Suprapubic skin (tissue), 4 donors: ENCODE measurements around the gene WDFY1. TPM values are rescaled to one million over a fixed set of nuclear protein-coding genes. Genes with fewer than 3 reads are reported as not detected.

Source experiments
- DNase-seq, 2 donors: peaks; one replicate each; pipeline ENCODE4 v3.0.0-alpha.2; 2019; ENCODE audit warnings: low spot score in 2 of 2
- H3K27ac ChIP-seq: fragments of 200-600 bp; sonication (generic); one replicate; pipeline ENCODE4 v1.5.1; 2019
- H3K27me3 ChIP-seq: fragments of 200-600 bp; sonication (generic); one replicate; pipeline ENCODE4 v1.5.1; 2019
- H3K36me3 ChIP-seq: fragments of 200-600 bp; sonication (generic); one replicate; pipeline ENCODE4 v1.5.1; 2019
- H3K4me1 ChIP-seq: fragments of 200-600 bp; sonication (generic); one replicate; pipeline ENCODE4 v1.5.1; 2019
- H3K4me3 ChIP-seq: fragments of 200-600 bp; sonication (generic); one replicate; pipeline ENCODE4 v1.5.1; 2019; ENCODE audit warnings: mild to moderate bottlenecking
- H3K9me3 ChIP-seq: fragments of 200-600 bp; sonication (generic); one replicate; pipeline ENCODE4 v1.5.1; 2019
- CTCF ChIP-seq, 2 donors: fragments of 200-600 bp in 1 of 2; fragments of 450-650 bp in 1 of 2; sonication (generic) in 1 of 2; IDR thresholded peaks; one replicate each; pipeline ENCODE4 v1.5.1; 2016 to 2019; ENCODE audit warnings: antibody characterized with exemption in 2 of 2, mild to moderate bottlenecking in 1 of 2, moderate library complexity in 1 of 2
- EP300 ChIP-seq: sonication (generic); formaldehyde crosslinking; IDR thresholded peaks from one replicate; pipeline ENCODE4 v1.6.1; 2017; ENCODE audit warnings: antibody characterized with exemption
- POLR2A ChIP-seq, 2 donors: fragments of 450-650 bp; IDR thresholded peaks; one replicate each; pipeline ENCODE4 v1.6.1; 2017; ENCODE audit warnings: antibody characterized with exemption in 2 of 2, mild to moderate bottlenecking in 2 of 2, moderate library complexity in 2 of 2
- POLR2AphosphoS5 ChIP-seq, 3 donors: sonication (generic); formaldehyde crosslinking; IDR thresholded peaks; one replicate each; pipeline ENCODE4 v1.6.1; 2017; ENCODE audit warnings: antibody characterized with exemption in 3 of 3
- WGBS: methylation state at CpG from one replicate; pipeline ENCODE4 v1.1.5; 2018; 5-methylcytosine and 5-hydroxymethylcytosine counted together
- total RNA-seq, 4 donors: library from RNA; depleted of rRNA; stranded (reverse); fragments of >200 nt; gene quantifications; one replicate each; pipeline ENCODE4 v1.1.0, GENCODE V29; 2016

WDFY1 gene
- total RNA-seq, 4 donors from 2014 or later = 20.2 to 39.8 (median 32.6) TPM

- H3K27me3 ChIP-seq = peaks cover 5% of the 10 kb centered on the region
- H3K4me1 ChIP-seq = no peaks in the 10 kb centered on the region
- H3K27ac ChIP-seq = no peak overlapping the region
- H3K4me3 ChIP-seq = no peak overlapping the region
- DNase-seq = no peak
- WGBS = 84% methylated on average over 10 of the region's 10 CpGs
- H3K36me3 ChIP-seq = no peaks in the 10 kb centered on the region
- no peaks in the 10 kb centered on the region for H3K9me3 ChIP-seq
- TF ChIP-seq POLR2A (IDR thresholded peaks at IDR 0.05) = no peak
- TF ChIP-seq POLR2AphosphoS5 (IDR thresholded peaks at IDR 0.05) = no peak
- no peak for TF ChIP-seq EP300
- no peak for TF ChIP-seq CTCF (IDR thresholded peaks at IDR 0.05)
Measured at GRCh38 chr2:223989206-223989855, 44.2 kb upstream of the WDFY1 start.

- Histone ChIP-seq H3K27me3 (peaks cover 3% of the 10 kb centered on the region), H3K4me1 (no peaks in the 10 kb centered on the region), H3K9me3 (no peaks in the 10 kb centered on the region), H3K27ac (no peak overlapping the region), H3K36me3 (no peaks in the 10 kb centered on the region), H3K4me3 (no peak overlapping the region)
- TF ChIP-seq POLR2AphosphoS5 (IDR thresholded peaks at IDR 0.05) (no peak), POLR2A (IDR thresholded peaks at IDR 0.05) (no peak), EP300 (no peak), CTCF (IDR thresholded peaks at IDR 0.05) (no peak)
- 83% methylated on average over 1 of the region's 1 CpG for WGBS
- no peak for DNase-seq
Measured at GRCh38 chr2:223981241-223981640, 36.1 kb upstream of the WDFY1 start.

- H3K27ac ChIP-seq = no peak overlapping the region
- H3K36me3 ChIP-seq = no peaks in the 10 kb centered on the region
- H3K4me3 ChIP-seq = no peak overlapping the region
- H3K27me3 ChIP-seq = no peaks in the 10 kb centered on the region
- DNase-seq = no peak
- WGBS = 83% methylated on average over 4 of the region's 4 CpGs
- H3K9me3 ChIP-seq = no peaks in the 10 kb centered on the region
- no peaks in the 10 kb centered on the region for H3K4me1 ChIP-seq
- TF ChIP-seq POLR2A (IDR thresholded peaks at IDR 0.05) (no peak), CTCF (IDR thresholded peaks at IDR 0.05) (no peak), POLR2AphosphoS5 (IDR thresholded peaks at IDR 0.05) (no peak), EP300 (no peak)
Measured at GRCh38 chr2:223980803-223981202, 35.7 kb upstream of the WDFY1 start.

- H3K27ac ChIP-seq = no peak overlapping the region
- H3K9me3 ChIP-seq = no peaks in the 10 kb centered on the region
- WGBS = 83% methylated on average over 1 of the region's 1 CpG
- H3K4me3 ChIP-seq = no peak overlapping the region
- no peaks in the 10 kb centered on the region for H3K4me1 ChIP-seq
- no peak for TF ChIP-seq POLR2A (IDR thresholded peaks at IDR 0.05)
- H3K36me3 ChIP-seq = no peaks in the 10 kb centered on the region
- no peak for DNase-seq
- no peaks in the 10 kb centered on the region for H3K27me3 ChIP-seq
Measured at GRCh38 chr2:223980397-223980735, 35.2 kb upstream of the WDFY1 start.

GRCh38 chr2:223979730-223980396 is 34.7 kb upstream of the WDFY1 start:
- H3K36me3 ChIP-seq = no peaks in the 10 kb centered on the region
- 86% methylated on average over 2 of the region's 2 CpGs for WGBS
- no peak overlapping the region for H3K4me3 ChIP-seq
- H3K9me3 ChIP-seq = no peaks in the 10 kb centered on the region
- no peak for TF ChIP-seq EP300
- no peak overlapping the region for H3K27ac ChIP-seq
- no peaks in the 10 kb centered on the region for H3K4me1 ChIP-seq
- no peaks in the 10 kb centered on the region for H3K27me3 ChIP-seq
- no peak for DNase-seq

GRCh38 chr2:223978451-223978850 is 33.3 kb upstream of the WDFY1 start:
- TF ChIP-seq EP300 = no peak
- no peak for TF ChIP-seq POLR2AphosphoS5 (IDR thresholded peaks at IDR 0.05)
- no peak for TF ChIP-seq CTCF (IDR thresholded peaks at IDR 0.05)
- TF ChIP-seq POLR2A (IDR thresholded peaks at IDR 0.05) = no peak
- 87% methylated on average over 4 of the region's 4 CpGs for WGBS
- H3K4me3 ChIP-seq = no peak overlapping the region
- H3K27ac ChIP-seq = no peak overlapping the region
- no peaks in the 10 kb centered on the region for H3K4me1 ChIP-seq
- DNase-seq = no peak
- no peaks in the 10 kb centered on the region for H3K36me3 ChIP-seq
- no peaks in the 10 kb centered on the region for H3K27me3 ChIP-seq
- H3K9me3 ChIP-seq = no peaks in the 10 kb centered on the region
